HG02840 (cell line): ENCODE measurements around the gene IL9R.
"Not testable (repeated sequence)": the region's sequence is repeated elsewhere in the genome, so short reads cannot be mapped to it uniquely, and the experiment has no call there.

Source experiments
- ATAC-seq: cut with Tn5 transposase; IDR thresholded peaks from one replicate; pipeline ENCODE4 v1.9.1; 2021; ENCODE audit warnings: mild to moderate bottlenecking, moderate library complexity, moderate number of reproducible peaks; ENCODE audit not compliant: unreplicated experiment, low FRiP score

IL9R gene

GRCh38 chrX:155997436-155997835, at the start of gene IL9R:
IL9R (plus strand) TSS chrX:155997696; CDS start chrX:155997760, 64 bp downstream.
- ATAC-seq, result no peak

- no peak for ATAC-seq
Observed at GRCh38 chrX:155949098-155949497, 48.4 kb upstream of the IL9R start.

- no peak for ATAC-seq
Observed at GRCh38 chrX:155951237-155951789, 46.2 kb upstream of the IL9R start.

GRCh38 chrX:155953055-155953454, 44.4 kb upstream of the IL9R start:
- no peak for ATAC-seq

- ATAC-seq, result no peak
Observed at GRCh38 chrX:155954793-155955192, 42.7 kb upstream of the IL9R start.

- no peak for ATAC-seq
Observed at GRCh38 chrX:155956099-155956498, 41.4 kb upstream of the IL9R start.

- no peak for ATAC-seq
Observed at GRCh38 chrX:155956649-155957048, 40.8 kb upstream of the IL9R start.

- ATAC-seq, result no peak
Observed at GRCh38 chrX:155957843-155958242, 39.7 kb upstream of the IL9R start.

GRCh38 chrX:155959018-155959587, 38.4 kb upstream of the IL9R start:
- ATAC-seq, result no peak

GRCh38 chrX:155962906-155963305, 34.6 kb upstream of the IL9R start:
- ATAC-seq, result no peak

- no peak for ATAC-seq
Observed at GRCh38 chrX:155966876-155967275, 30.6 kb upstream of the IL9R start.

- ATAC-seq, result no peak
Observed at GRCh38 chrX:155967653-155968325, 29.7 kb upstream of the IL9R start.

GRCh38 chrX:155968326-155968661, 29.2 kb upstream of the IL9R start:
- ATAC-seq, result no peak

GRCh38 chrX:155968791-155969190, 28.7 kb upstream of the IL9R start:
- ATAC-seq, result no peak

GRCh38 chrX:155971658-155972057, 25.8 kb upstream of the IL9R start:
- not testable (repeated sequence) for ATAC-seq

GRCh38 chrX:155972241-155972640, 25.3 kb upstream of the IL9R start:
- ATAC-seq, result not testable (repeated sequence)

GRCh38 chrX:155983326-155983725, 14.2 kb upstream of the IL9R start:
- no peak for ATAC-seq

GRCh38 chrX:155985208-155985607, 12.3 kb upstream of the IL9R start:
- no peak for ATAC-seq

GRCh38 chrX:155986995-155987394, 10.5 kb upstream of the IL9R start:
- ATAC-seq, result not testable (repeated sequence)

- ATAC-seq, result no peak
Observed at GRCh38 chrX:155988859-155989258, 8.6 kb upstream of the IL9R start.

- ATAC-seq, result no peak
Observed at GRCh38 chrX:155993421-155993820, 4.1 kb upstream of the IL9R start.

- ATAC-seq, result no peak
Observed at GRCh38 chrX:155995321-155995875, 2.1 kb upstream of the IL9R start.
